GM19240 (cell line): ENCODE data around the gene BMP7.

ENCODE experiments used
- DNase-seq: peaks from one replicate; pipeline ENCODE4 v3.0.0; 2011; ENCODE audit warnings: low spot score; ENCODE audit not compliant: insufficient read length

The BMP7 gene

GRCh38 chr20:57130160-57130772 lies 136.2 kb downstream of the BMP7 start:
- DNase-seq, result no peak

GRCh38 chr20:57129303-57129702 lies 137.1 kb downstream of the BMP7 start:
- no peak for DNase-seq

GRCh38 chr20:57128044-57128757 lies 138.2 kb downstream of the BMP7 start:
- DNase-seq, result no peak

- DNase-seq, result no peak
Measured at GRCh38 chr20:57126481-57127092, 139.9 kb downstream of the BMP7 start.

- DNase-seq, result no peak
Measured at GRCh38 chr20:57124800-57125517, 141.5 kb downstream of the BMP7 start.

- DNase-seq, result no peak
Measured at GRCh38 chr20:57124366-57124765, 142.1 kb downstream of the BMP7 start.

GRCh38 chr20:57123504-57123903 lies 142.9 kb downstream of the BMP7 start:
- no peak for DNase-seq

GRCh38 chr20:57122536-57123489 lies 143.6 kb downstream of the BMP7 start:
- no peak for DNase-seq

GRCh38 chr20:57118964-57119363 lies 147.5 kb downstream of the BMP7 start:
- DNase-seq, result no peak
